A549 (cell line): ENCODE data around the gene C2orf72. TPM values are rescaled to one million over a fixed set of nuclear protein-coding genes. Genes with fewer than 3 reads are reported as not detected.

ENCODE experiments used
- ATAC-seq, 2 experiments: fragments of 200-7000 bp in 1 of 2; fragments of >200 bp in 1 of 2; cut with Nextera tagmentation in 1 of 2; cut with Tn5 transposase in 1 of 2; 3 replicates each; pipeline versions ENCODE4 v1.8.0 to v1.9.1; 2018 to 2020; ENCODE audit warnings: mild to moderate bottlenecking in 1 of 2, moderate library complexity in 1 of 2
- CTCF ChIA-PET: fragments of 300-600 bp; sonication (Branson Sonifier 250); formaldehyde crosslinking; extraction: SDS; loops from one replicate; lab custom pipeline; 2021; ENCODE audit warnings: antibody characterized with exemption, inconsistent platforms; lab: Yijun Ruan, JAX
- POLR2A ChIA-PET: fragments of 350-600 bp; formaldehyde crosslinking; extraction: SDS; loops from one replicate; lab custom pipeline; 2021; ENCODE audit warnings: antibody characterized with exemption, inconsistent platforms; lab: Yijun Ruan, JAX
- DNase-seq, 2 experiments: peaks; one replicate each; pipeline versions ENCODE4 v3.0.0 to v3.0.0-alpha.2; 2011 to 2016; ENCODE audit warnings: low read depth in 1 of 2, low spot score in 1 of 2
- FAIRE-seq: peaks from 2 replicates; lab custom pipeline; 2011; peaks lifted over from hg19 to GRCh38; lab: Jason Lieb, UNC
- H3K27ac ChIP-seq, 2 experiments: fragments of >200 bp; sonication (Bioruptor Twin); formaldehyde crosslinking; 3 replicates each; pipeline ENCODE4 v1.5.1; 2016 to 2017
- H3K4me1 ChIP-seq: fragments of >200 bp; sonication (Bioruptor Twin); formaldehyde crosslinking; 3 replicates; pipeline ENCODE4 v1.6.1; 2016
- H3K4me2 ChIP-seq: fragments of >200 bp; sonication (Bioruptor Twin); formaldehyde crosslinking; 3 replicates; pipeline ENCODE4 v1.6.1; 2016
- H3K4me3 ChIP-seq: fragments of >200 bp; sonication (Bioruptor Twin); formaldehyde crosslinking; 3 replicates; pipeline ENCODE4 v1.5.1; 2016
- H3K9me3 ChIP-seq: fragments of >200 bp; sonication (Bioruptor Twin); formaldehyde crosslinking; 3 replicates; pipeline ENCODE4 v1.6.1; 2016
- CBX8 ChIP-seq: fragments of 200-600 bp; sonication (generic); IDR thresholded peaks from 2 replicates; pipeline ENCODE4 v1.6.1; 2016
- EP300 ChIP-seq, 2 experiments: fragments of >200 bp; sonication (Bioruptor Twin); formaldehyde crosslinking; IDR thresholded peaks; 2 replicates in 1 of 2; 3 replicates in 1 of 2; pipeline ENCODE4 v1.6.1; 2016 to 2017
- FOXS1 ChIP-seq: fragments of 250-450 bp; sonication (Bioruptor Pico); IDR thresholded peaks from 2 replicates; pipeline ENCODE4 v1.5.0; 2020; ENCODE audit warnings: mild to moderate bottlenecking, moderate library complexity
- GATA3 ChIP-seq: IDR thresholded peaks from 2 replicates; pipeline ENCODE4 v1.6.1; 2012; ENCODE audit warnings: borderline replicate concordance
- HDAC2 ChIP-seq: fragments of 200-600 bp; sonication (generic); IDR thresholded peaks from 2 replicates; pipeline ENCODE4 v1.6.1; 2016
- HEYL ChIP-seq: fragments of 250-450 bp; sonication (Bioruptor Pico); IDR thresholded peaks from 2 replicates; pipeline ENCODE4 v1.8.0; 2021; ENCODE audit warnings: mild to moderate bottlenecking, moderate library complexity
- HMGXB4 ChIP-seq: fragments of 250-450 bp; sonication (Bioruptor Pico); IDR thresholded peaks from 2 replicates; pipeline ENCODE4 v1.5.0; 2021; ENCODE audit warnings: mild to moderate bottlenecking, moderate library complexity, borderline replicate concordance
- HOXA7 ChIP-seq: fragments of 250-450 bp; sonication (Bioruptor Pico); IDR thresholded peaks from 2 replicates; pipeline ENCODE4 v1.5.0; 2020; ENCODE audit warnings: mild to moderate bottlenecking, moderate library complexity
- HOXB5 ChIP-seq: fragments of 250-450 bp; sonication (Bioruptor Pico); IDR thresholded peaks from 2 replicates; pipeline ENCODE4 v1.5.0; 2020; ENCODE audit warnings: mild to moderate bottlenecking, moderate library complexity
- MAFK ChIP-seq: fragments of 450-650 bp; IDR thresholded peaks from 2 replicates; pipeline ENCODE4 v1.6.1; 2014; ENCODE audit not compliant: partially characterized antibody
- NFE2L2 ChIP-seq: fragments of 150-350 bp; conservative IDR thresholded peaks from 2 replicates; pipeline ENCODE4 v1.6.1; 2014; ENCODE audit warnings: low read length
- PHF8 ChIP-seq: fragments of 200-600 bp; sonication (generic); IDR thresholded peaks from 2 replicates; pipeline ENCODE4 v1.6.1; 2016; ENCODE audit warnings: low read depth, mild to moderate bottlenecking, antibody characterized with exemption, moderate library complexity, borderline replicate concordance
- POLR2A ChIP-seq: IDR thresholded peaks from 2 replicates; pipeline ENCODE4 v1.6.1; 2012; ENCODE audit warnings: mild to moderate bottlenecking, low read length
- RAD21 ChIP-seq, 2 experiments: fragments of >200 bp in 1 of 2; sonication (Bioruptor Twin) in 1 of 2; formaldehyde crosslinking in 1 of 2; IDR thresholded peaks in 1 of 2; conservative IDR thresholded peaks in 1 of 2; 2 replicates in 1 of 2; 3 replicates in 1 of 2; pipeline ENCODE4 v1.6.1; 2012 to 2018; ENCODE audit warnings: inconsistent platforms in 1 of 2
- RCOR1 ChIP-seq: fragments of 150-350 bp; IDR thresholded peaks from 2 replicates; pipeline ENCODE4 v1.6.1; 2014; ENCODE audit warnings: antibody characterized with exemption, low read length, low read depth
- RFX5 ChIP-seq: fragments of 450-650 bp; IDR thresholded peaks from 2 replicates; pipeline ENCODE4 v1.7.1; 2014; ENCODE audit warnings: antibody characterized with exemption, mild to moderate bottlenecking, moderate library complexity
- TFCP2L1 ChIP-seq: fragments of 250-450 bp; sonication (Bioruptor Pico); IDR thresholded peaks from 2 replicates; pipeline ENCODE4 v1.5.0; 2021; ENCODE audit warnings: mild to moderate bottlenecking
- TP53 ChIP-seq: fragments of 250-450 bp; sonication (Bioruptor Pico); IDR thresholded peaks from 2 replicates; pipeline ENCODE4 v1.5.0; 2021; ENCODE audit warnings: mild to moderate bottlenecking, moderate library complexity
- ZC3H11A ChIP-seq: fragments of 450-650 bp; IDR thresholded peaks from 2 replicates; pipeline ENCODE4 v1.6.1; 2014; ENCODE audit warnings: antibody characterized with exemption, mild to moderate bottlenecking
- WGBS: methylation state at CpG from one replicate; pipeline ENCODE4 v1.1.6; 2017; ENCODE audit errors: missing lambda C conversion rate; 5-methylcytosine and 5-hydroxymethylcytosine counted together
- polyA minus RNA-seq: library from RNA; depleted of rRNA, polyadenylated mRNA; stranded (reverse); fragments of >200 nt; gene quantifications from 2 replicates; pipeline ENCODE4 v1.2.3, GENCODE V29; 2011; rRNA and poly(A)+ RNA removed
- polyA plus RNA-seq, 4 experiments: library from polyadenylated mRNA; depleted of rRNA in 3 of 4; stranded (reverse); fragments of >200 nt; fragmentation: RNase III in 1 of 4; extraction: RNeasy Plus Mini Kit Qiagen cat#74134 plus additional on column Dnase treatment in 1 of 4; gene quantifications; 2 replicates in 3 of 4; 3 replicates in 1 of 4; pipeline ENCODE4 v1.2.3, GENCODE V29; 2011 to 2017
- TF ChIP-seq, protein P1 (sequence below): fragments of >200 bp; sonication (Bioruptor Twin); formaldehyde crosslinking; IDR thresholded peaks from 3 replicates; pipeline ENCODE4 v1.6.1; 2016
- TF ChIP-seq, protein P2 (sequence below): fragments of 150-350 bp; IDR thresholded peaks from 2 replicates; pipeline ENCODE4 v1.6.1; 2014; ENCODE audit warnings: low read depth, mild to moderate bottlenecking, low read length
- TF ChIP-seq, protein P3 (sequence below): fragments of 450-650 bp; IDR thresholded peaks from 2 replicates; pipeline ENCODE4 v1.6.1; 2014; ENCODE audit warnings: antibody characterized with exemption
- TF ChIP-seq, protein P4 (sequence below): fragments of >200 bp; sonication (Bioruptor Twin); formaldehyde crosslinking; IDR thresholded peaks from 2 replicates; pipeline ENCODE4 v1.6.1; 2016

C2orf72 gene
- polyA plus RNA-seq (2011; rRNA removed) (7.4 and 12.7 TPM in 2 replicates), polyA plus RNA-seq (2017; fragmentation: RNase III; extraction: RNeasy Plus Mini Kit Qiagen cat#74134 plus additional on column Dnase treatment) (4.1 to 5.2 TPM (median 4.9 TPM) in 3 replicates), polyA minus RNA-seq (8.0 and 11.5 TPM in 2 replicates)
- 7.9 and 8.2 TPM in 2 replicates for polyA plus RNA-seq (2012; cell fraction: cytosol; rRNA removed)
- polyA plus RNA-seq (2012; cell fraction: nucleus; rRNA removed), result 7.8 and 9.1 TPM in 2 replicates

DNA sequence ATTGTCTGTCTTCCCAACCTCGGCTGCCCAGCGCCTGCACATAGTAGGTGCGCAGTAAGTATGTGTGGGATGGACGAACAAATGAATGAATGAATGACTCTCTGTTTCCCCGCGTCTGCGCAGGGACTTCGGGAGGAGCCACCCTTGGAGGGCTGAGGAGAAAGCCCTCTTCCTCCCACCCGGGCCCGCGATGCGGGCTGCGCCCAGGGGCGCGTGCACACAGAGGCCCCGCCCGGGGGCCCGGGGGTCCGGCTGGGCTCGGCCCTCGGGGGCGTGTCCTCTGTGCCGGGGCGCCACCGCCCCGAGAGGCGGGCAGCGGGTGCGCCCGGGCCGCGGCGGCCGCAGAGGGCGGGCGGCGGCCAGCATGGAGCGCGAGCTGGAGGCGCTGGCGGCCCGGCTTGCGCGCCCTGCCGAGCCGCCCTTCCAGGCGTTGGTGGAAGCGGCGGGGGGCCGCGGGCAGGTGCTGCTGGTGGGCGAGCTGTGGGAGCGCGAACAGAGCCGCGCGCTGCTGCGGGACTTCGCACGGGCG, at the start of gene C2orf72:
C2orf72 (plus strand) TSS at position 322 of the 529 bp plus-strand sequence; CDS start at position 365, 43 bp downstream.
- ChIA-PET CTCF (interaction anchor here (0.9 to 1.6 kb wide), 2 partner anchors 16 to 52 kb away, joined by 3 to 11 read pairs; no protein-coding TSS in a partner anchor), POLR2A (interaction anchor here (0.6 kb wide), 1 partner anchor 275 kb away, joined by 8 read pairs; no protein-coding TSS in a partner anchor)
- TF ChIP-seq TFCP2L1 (no peak), GATA3 (no peak), HDAC2 (no peak), NFE2L2 (no peak), RFX5 (no peak), RCOR1 (no peak), HOXA7 (CRISPR knock-in tag) (no peak), TP53 (no peak), POLR2A (peak; percentile 60), MAFK (no peak), PHF8 (peak; percentile 35; the same call in 1 of the 2 replicates), RAD21 (conservative IDR thresholded peaks at IDR 0.05 in 1 of 2, IDR thresholded peaks at IDR 0.05 in 1 of 2) (no peak), HEYL (no peak)
- TF ChIP-seq, protein P1, sequence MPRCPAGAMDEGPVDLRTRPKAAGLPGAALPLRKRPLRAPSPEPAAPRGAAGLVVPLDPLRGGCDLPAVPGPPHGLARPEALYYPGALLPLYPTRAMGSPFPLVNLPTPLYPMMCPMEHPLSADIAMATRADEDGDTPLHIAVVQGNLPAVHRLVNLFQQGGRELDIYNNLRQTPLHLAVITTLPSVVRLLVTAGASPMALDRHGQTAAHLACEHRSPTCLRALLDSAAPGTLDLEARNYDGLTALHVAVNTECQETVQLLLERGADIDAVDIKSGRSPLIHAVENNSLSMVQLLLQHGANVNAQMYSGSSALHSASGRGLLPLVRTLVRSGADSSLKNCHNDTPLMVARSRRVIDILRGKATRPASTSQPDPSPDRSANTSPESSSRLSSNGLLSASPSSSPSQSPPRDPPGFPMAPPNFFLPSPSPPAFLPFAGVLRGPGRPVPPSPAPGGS, result 0 out of 3 replicates have a peak, but pooled peaks have one; percentile 64
- TF ChIP-seq, protein P2, sequence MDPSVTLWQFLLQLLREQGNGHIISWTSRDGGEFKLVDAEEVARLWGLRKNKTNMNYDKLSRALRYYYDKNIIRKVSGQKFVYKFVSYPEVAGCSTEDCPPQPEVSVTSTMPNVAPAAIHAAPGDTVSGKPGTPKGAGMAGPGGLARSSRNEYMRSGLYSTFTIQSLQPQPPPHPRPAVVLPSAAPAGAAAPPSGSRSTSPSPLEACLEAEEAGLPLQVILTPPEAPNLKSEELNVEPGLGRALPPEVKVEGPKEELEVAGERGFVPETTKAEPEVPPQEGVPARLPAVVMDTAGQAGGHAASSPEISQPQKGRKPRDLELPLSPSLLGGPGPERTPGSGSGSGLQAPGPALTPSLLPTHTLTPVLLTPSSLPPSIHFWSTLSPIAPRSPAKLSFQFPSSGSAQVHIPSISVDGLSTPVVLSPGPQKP, result no peak
- peak within 1 kb of the TSS; percentile 57 for H3K4me3 ChIP-seq
- H3K27ac ChIP-seq, result peak within 1 kb of the TSS; percentile 69 to 93
- peaks cover 27% of the 10 kb centered on the region for H3K4me1 ChIP-seq
- H3K4me2 ChIP-seq, result peak within 1 kb of the TSS; percentile 91
- FAIRE-seq (no peak), ATAC-seq (peak; percentile 75 to 76), DNase-seq (peak in 1 of 2 experiments; percentile 47)
- WGBS, result 2% methylated on average over 10 of the region's 61 CpGs
- no peaks in the 10 kb centered on the region for H3K9me3 ChIP-seq

- ATAC-seq (no peak), FAIRE-seq (no peak), DNase-seq (no peak)
- POLR2A ChIA-PET, result no interaction called here
- Histone ChIP-seq H3K4me3 (no peak overlapping the region), H3K4me2 (no peak overlapping the region), H3K9me3 (no peaks in the 10 kb centered on the region), H3K27ac (no peak overlapping the region), H3K4me1 (0 out of 3 replicates have a peak, but pooled peaks cover 2% of the 10 kb centered on the region)
- CTCF ChIA-PET, result interaction anchor here (1.6 to 8.4 kb wide), 4 partner anchors 10 to 167 kb away, joined by 6 to 116 read pairs (median 40); no protein-coding TSS in a partner anchor
- WGBS, result 67% methylated on average over 21 of the region's 21 CpGs
- TF ChIP-seq ZC3H11A, result no peak
- no peak for TF ChIP-seq GATA3
- no peak for TF ChIP-seq HDAC2
- no peak for TF ChIP-seq RCOR1
- no peak for TF ChIP-seq HOXB5 (CRISPR knock-in tag)
- TF ChIP-seq, protein P3, sequence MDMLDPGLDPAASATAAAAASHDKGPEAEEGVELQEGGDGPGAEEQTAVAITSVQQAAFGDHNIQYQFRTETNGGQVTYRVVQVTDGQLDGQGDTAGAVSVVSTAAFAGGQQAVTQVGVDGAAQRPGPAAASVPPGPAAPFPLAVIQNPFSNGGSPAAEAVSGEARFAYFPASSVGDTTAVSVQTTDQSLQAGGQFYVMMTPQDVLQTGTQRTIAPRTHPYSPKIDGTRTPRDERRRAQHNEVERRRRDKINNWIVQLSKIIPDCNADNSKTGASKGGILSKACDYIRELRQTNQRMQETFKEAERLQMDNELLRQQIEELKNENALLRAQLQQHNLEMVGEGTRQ, result no peak
- TF ChIP-seq FOXS1 (CRISPR knock-in tag), result no peak
- TF ChIP-seq EP300 (IDR thresholded peaks at IDR 0.05), result no peak
- TF ChIP-seq, protein P4, sequence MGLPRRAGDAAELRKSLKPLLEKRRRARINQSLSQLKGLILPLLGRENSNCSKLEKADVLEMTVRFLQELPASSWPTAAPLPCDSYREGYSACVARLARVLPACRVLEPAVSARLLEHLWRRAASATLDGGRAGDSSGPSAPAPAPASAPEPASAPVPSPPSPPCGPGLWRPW, result no peak
- no peak for TF ChIP-seq CBX8
- no peak for TF ChIP-seq HMGXB4 (CRISPR knock-in tag)
- TF ChIP-seq, all 56 proteins: peak for 0
Measured at GRCh38 chr2:230989731-230990130, 47.6 kb upstream of the C2orf72 start.
